ENCODE measurements around the gene RUVBL2.

DNA sequence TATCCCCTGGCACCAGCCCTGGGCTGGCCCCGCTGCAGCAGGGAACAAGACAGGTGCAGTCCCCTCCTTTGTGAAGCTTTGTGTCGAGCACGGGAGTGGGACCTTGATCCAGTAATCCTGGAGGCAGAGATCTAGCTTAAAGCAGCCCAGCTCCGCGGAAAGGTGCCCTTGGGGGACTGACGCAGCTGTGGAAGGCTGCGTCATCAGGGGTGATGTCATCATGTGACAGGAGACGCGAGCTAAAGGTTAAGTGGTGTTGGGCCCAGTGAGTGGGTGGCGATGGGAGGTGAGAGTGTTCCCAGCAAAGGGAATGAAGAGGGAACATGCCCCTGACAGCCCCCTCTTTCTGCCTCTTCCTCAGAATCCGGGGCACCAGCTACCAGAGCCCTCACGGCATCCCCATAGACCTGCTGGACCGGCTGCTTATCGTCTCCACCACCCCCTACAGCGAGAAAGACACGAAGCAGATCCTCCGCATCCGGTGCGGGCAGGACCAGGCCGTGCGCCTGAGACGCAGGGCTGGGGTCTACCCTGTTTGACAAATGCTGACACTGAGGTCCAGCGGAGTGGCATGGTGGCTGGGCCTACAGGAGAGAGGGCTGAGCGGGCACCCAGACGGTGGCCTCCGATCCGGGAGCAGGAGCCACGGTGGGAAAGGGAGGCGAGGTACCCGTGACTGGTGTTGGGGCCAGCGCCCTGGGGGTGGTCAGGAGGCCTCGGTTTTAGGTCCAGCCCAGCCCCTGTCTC is 20.6 kb downstream of the RUVBL2 start:
- TF ChIP-seq, protein P1, sequence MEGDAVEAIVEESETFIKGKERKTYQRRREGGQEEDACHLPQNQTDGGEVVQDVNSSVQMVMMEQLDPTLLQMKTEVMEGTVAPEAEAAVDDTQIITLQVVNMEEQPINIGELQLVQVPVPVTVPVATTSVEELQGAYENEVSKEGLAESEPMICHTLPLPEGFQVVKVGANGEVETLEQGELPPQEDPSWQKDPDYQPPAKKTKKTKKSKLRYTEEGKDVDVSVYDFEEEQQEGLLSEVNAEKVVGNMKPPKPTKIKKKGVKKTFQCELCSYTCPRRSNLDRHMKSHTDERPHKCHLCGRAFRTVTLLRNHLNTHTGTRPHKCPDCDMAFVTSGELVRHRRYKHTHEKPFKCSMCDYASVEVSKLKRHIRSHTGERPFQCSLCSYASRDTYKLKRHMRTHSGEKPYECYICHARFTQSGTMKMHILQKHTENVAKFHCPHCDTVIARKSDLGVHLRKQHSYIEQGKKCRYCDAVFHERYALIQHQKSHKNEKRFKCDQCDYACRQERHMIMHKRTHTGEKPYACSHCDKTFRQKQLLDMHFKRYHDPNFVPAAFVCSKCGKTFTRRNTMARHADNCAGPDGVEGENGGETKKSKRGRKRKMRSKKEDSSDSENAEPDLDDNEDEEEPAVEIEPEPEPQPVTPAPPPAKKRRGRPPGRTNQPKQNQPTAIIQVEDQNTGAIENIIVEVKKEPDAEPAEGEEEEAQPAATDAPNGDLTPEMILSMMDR (IDR thresholded peaks at IDR 0.05; ENCODE audit: low read depth, low read length, missing input control) = no peak
- TF ChIP-seq TAF1 (conservative IDR thresholded peaks at IDR 0.05) = no peak
- TF ChIP-seq RAD21 (IDR thresholded peaks at IDR 0.05) = no peak
- TF ChIP-seq, protein P2, sequence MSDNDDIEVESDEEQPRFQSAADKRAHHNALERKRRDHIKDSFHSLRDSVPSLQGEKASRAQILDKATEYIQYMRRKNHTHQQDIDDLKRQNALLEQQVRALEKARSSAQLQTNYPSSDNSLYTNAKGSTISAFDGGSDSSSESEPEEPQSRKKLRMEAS (IDR thresholded peaks at IDR 0.05) = no peak
- TF ChIP-seq, protein P3, sequence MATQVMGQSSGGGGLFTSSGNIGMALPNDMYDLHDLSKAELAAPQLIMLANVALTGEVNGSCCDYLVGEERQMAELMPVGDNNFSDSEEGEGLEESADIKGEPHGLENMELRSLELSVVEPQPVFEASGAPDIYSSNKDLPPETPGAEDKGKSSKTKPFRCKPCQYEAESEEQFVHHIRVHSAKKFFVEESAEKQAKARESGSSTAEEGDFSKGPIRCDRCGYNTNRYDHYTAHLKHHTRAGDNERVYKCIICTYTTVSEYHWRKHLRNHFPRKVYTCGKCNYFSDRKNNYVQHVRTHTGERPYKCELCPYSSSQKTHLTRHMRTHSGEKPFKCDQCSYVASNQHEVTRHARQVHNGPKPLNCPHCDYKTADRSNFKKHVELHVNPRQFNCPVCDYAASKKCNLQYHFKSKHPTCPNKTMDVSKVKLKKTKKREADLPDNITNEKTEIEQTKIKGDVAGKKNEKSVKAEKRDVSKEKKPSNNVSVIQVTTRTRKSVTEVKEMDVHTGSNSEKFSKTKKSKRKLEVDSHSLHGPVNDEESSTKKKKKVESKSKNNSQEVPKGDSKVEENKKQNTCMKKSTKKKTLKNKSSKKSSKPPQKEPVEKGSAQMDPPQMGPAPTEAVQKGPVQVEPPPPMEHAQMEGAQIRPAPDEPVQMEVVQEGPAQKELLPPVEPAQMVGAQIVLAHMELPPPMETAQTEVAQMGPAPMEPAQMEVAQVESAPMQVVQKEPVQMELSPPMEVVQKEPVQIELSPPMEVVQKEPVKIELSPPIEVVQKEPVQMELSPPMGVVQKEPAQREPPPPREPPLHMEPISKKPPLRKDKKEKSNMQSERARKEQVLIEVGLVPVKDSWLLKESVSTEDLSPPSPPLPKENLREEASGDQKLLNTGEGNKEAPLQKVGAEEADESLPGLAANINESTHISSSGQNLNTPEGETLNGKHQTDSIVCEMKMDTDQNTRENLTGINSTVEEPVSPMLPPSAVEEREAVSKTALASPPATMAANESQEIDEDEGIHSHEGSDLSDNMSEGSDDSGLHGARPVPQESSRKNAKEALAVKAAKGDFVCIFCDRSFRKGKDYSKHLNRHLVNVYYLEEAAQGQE (IDR thresholded peaks at IDR 0.05) = no peak
- TF ChIP-seq, protein P4, sequence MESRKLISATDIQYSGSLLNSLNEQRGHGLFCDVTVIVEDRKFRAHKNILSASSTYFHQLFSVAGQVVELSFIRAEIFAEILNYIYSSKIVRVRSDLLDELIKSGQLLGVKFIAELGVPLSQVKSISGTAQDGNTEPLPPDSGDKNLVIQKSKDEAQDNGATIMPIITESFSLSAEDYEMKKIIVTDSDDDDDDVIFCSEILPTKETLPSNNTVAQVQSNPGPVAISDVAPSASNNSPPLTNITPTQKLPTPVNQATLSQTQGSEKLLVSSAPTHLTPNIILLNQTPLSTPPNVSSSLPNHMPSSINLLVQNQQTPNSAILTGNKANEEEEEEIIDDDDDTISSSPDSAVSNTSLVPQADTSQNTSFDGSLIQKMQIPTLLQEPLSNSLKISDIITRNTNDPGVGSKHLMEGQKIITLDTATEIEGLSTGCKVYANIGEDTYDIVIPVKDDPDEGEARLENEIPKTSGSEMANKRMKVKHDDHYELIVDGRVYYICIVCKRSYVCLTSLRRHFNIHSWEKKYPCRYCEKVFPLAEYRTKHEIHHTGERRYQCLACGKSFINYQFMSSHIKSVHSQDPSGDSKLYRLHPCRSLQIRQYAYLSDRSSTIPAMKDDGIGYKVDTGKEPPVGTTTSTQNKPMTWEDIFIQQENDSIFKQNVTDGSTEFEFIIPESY (IDR thresholded peaks at IDR 0.05) = no peak
